Karpas-422 (cell line): ENCODE measurements around the gene CHST11. TPM values are rescaled to one million over a fixed set of nuclear protein-coding genes. Genes with fewer than 3 reads are reported as not detected.

Experiments used
- DNase-seq: peaks from one replicate; pipeline ENCODE4 v3.0.0-alpha.2; 2015
- H2AFZ ChIP-seq: fragments of 200-600 bp; sonication (generic); 2 replicates; pipeline ENCODE4 v1.6.1; 2014; ENCODE audit warnings: antibody characterized with exemption, low read length, mixed read lengths
- H3K27ac ChIP-seq: fragments of 200-600 bp; sonication (generic); 2 replicates; pipeline ENCODE4 v1.5.1; 2014; ENCODE audit warnings: mild to moderate bottlenecking, low read length, moderate library complexity
- H3K27me3 ChIP-seq: fragments of 200-600 bp; sonication (generic); 2 replicates; pipeline ENCODE4 v1.6.1; 2014; ENCODE audit warnings: low read length, mixed read lengths
- H3K36me3 ChIP-seq: fragments of 200-600 bp; sonication (generic); 2 replicates; pipeline ENCODE4 v1.6.1; 2014; ENCODE audit warnings: low read length, mixed read lengths; ENCODE audit not compliant: insufficient read depth
- H3K4me1 ChIP-seq: fragments of 200-600 bp; sonication (generic); 2 replicates; pipeline ENCODE4 v1.6.1; 2014; ENCODE audit warnings: mild to moderate bottlenecking, low read length, mixed read lengths
- H3K4me2 ChIP-seq: fragments of 200-600 bp; sonication (generic); 2 replicates; pipeline ENCODE4 v1.6.1; 2014; ENCODE audit warnings: low read length, low read depth, mild to moderate bottlenecking; ENCODE audit not compliant: poor library complexity, severe bottlenecking
- H3K4me3 ChIP-seq: fragments of 200-600 bp; sonication (generic); 2 replicates; pipeline ENCODE4 v1.5.1; 2014; ENCODE audit warnings: mild to moderate bottlenecking, antibody characterized with exemption, low read length, mixed read lengths
- H3K79me2 ChIP-seq: fragments of 200-600 bp; sonication (generic); 2 replicates; pipeline ENCODE4 v1.6.1; 2014; ENCODE audit warnings: mild to moderate bottlenecking, low read length, mixed read lengths
- H3K9ac ChIP-seq: fragments of 200-600 bp; sonication (generic); 2 replicates; pipeline ENCODE4 v1.6.0; 2014; ENCODE audit warnings: low read length
- H3K9me2 ChIP-seq: fragments of 200-600 bp; sonication (generic), shearing (Covaris generic); replicated peaks from 2 replicates; pipeline ENCODE4 v1.6.0; 2014; ENCODE audit warnings: mild to moderate bottlenecking, low read length, moderate library complexity; ENCODE audit not compliant: insufficient read depth
- H3K9me3 ChIP-seq: fragments of 300-700, 200-600 bp; sonication (generic); 2 replicates; pipeline ENCODE4 v1.6.1; 2014; ENCODE audit warnings: low read length, mixed read lengths
- H4K20me1 ChIP-seq: fragments of 200-600 bp; sonication (generic); 2 replicates; pipeline ENCODE4 v1.6.1; 2014; ENCODE audit warnings: mild to moderate bottlenecking, antibody characterized with exemption, low read length, low read depth; ENCODE audit not compliant: insufficient read depth
- total RNA-seq: library from RNA; depleted of rRNA; stranded (reverse); fragments of >200 nt; shearing (Covaris generic); gene quantifications from 2 replicates; pipeline ENCODE4 v1.2.3, GENCODE V29; 2014; ENCODE audit warnings: low replicate concordance

CHST11 gene
- total RNA-seq, 1 experiment from 2014 or later: not detected

DNA sequence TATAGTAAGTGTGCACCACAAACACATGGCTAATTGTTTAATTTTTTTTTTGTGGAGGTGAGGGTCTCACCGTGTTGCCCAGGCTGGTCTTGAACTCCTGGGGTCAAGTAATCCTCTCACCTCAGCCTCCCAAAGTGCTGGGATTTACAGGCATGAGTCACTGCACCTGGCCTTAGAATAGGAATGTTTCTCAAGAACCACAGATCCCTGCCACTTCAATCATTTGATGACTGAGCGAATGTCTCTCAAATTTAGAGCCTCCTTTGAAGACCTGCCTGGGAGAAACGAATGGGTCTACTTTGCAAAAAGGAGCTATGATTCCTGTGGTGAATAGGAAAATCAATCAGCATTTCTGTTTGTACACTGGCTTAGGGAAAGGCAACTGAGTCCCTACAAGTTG, 33.5 kb upstream of the CHST11 start:
- Histone ChIP-seq H3K36me3 (no peaks in the 10 kb centered on the region), H3K27ac (no peak overlapping the region), H3K9ac (no peak overlapping the region), H3K9me2 (no peaks in the 10 kb centered on the region), H3K9me3 (no peaks in the 10 kb centered on the region), H3K4me1 (peaks cover 19% of the 10 kb centered on the region), H3K4me3 (no peak overlapping the region), H2AFZ (no peak overlapping the region), H3K27me3 (no peaks in the 10 kb centered on the region), H3K4me2 (no peak overlapping the region), H3K79me2 (no peaks in the 10 kb centered on the region), H4K20me1 (no peaks in the 10 kb centered on the region)
- DNase-seq: no peak

GRCh38 chr12:104423809-104424208, 32.9 kb upstream of the CHST11 start:
- DNase-seq: no peak
- Histone ChIP-seq H3K27me3 (no peaks in the 10 kb centered on the region), H3K4me2 (no peak overlapping the region), H3K4me1 (peaks cover 19% of the 10 kb centered on the region), H4K20me1 (no peaks in the 10 kb centered on the region), H3K4me3 (no peak overlapping the region), H3K79me2 (no peaks in the 10 kb centered on the region), H3K27ac (no peak overlapping the region), H3K9ac (no peak overlapping the region), H3K9me3 (no peaks in the 10 kb centered on the region), H3K9me2 (no peaks in the 10 kb centered on the region), H2AFZ (no peak overlapping the region), H3K36me3 (no peaks in the 10 kb centered on the region)

DNA sequence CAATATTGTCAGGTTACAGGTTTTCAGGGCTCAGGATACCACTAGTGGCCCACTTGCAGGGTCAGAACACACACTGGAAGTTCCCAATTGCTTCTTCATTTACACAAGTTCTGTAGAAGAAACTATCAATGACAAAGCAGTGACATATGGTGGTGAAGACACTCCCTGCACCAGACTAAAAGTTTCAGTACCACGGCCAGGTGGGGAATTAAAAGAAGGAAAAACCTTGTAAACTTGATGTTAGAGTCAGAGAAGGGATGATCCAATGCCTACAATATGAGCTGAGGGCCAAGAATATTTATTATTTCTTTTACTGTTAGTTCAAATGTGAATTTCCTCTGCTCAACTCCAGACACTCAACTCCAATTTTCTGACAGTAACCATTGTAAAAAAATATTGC, 31.8 kb upstream of the CHST11 start:
- Histone ChIP-seq H3K79me2 (no peaks in the 10 kb centered on the region), H3K9me2 (no peaks in the 10 kb centered on the region), H2AFZ (no peak overlapping the region), H3K36me3 (no peaks in the 10 kb centered on the region), H3K4me3 (no peak overlapping the region), H3K9me3 (no peaks in the 10 kb centered on the region), H4K20me1 (no peaks in the 10 kb centered on the region), H3K4me2 (no peak overlapping the region), H3K4me1 (peaks cover 19% of the 10 kb centered on the region), H3K9ac (no peak overlapping the region), H3K27me3 (no peaks in the 10 kb centered on the region), H3K27ac (no peak overlapping the region)
- DNase-seq: no peak

GRCh38 chr12:104425614-104426013, 31.1 kb upstream of the CHST11 start:
- H3K9ac ChIP-seq: no peak overlapping the region
- H3K27ac ChIP-seq: no peak overlapping the region
- H3K79me2 ChIP-seq: no peaks in the 10 kb centered on the region
- no peaks in the 10 kb centered on the region for H3K27me3 ChIP-seq
- no peaks in the 10 kb centered on the region for H3K9me2 ChIP-seq
- no peak overlapping the region for H3K4me2 ChIP-seq
- no peak overlapping the region for H2AFZ ChIP-seq
- no peaks in the 10 kb centered on the region for H3K9me3 ChIP-seq
- no peak for DNase-seq
- H4K20me1 ChIP-seq: no peaks in the 10 kb centered on the region
- H3K36me3 ChIP-seq: no peaks in the 10 kb centered on the region
- peaks cover 19% of the 10 kb centered on the region for H3K4me1 ChIP-seq
- no peak overlapping the region for H3K4me3 ChIP-seq

DNA sequence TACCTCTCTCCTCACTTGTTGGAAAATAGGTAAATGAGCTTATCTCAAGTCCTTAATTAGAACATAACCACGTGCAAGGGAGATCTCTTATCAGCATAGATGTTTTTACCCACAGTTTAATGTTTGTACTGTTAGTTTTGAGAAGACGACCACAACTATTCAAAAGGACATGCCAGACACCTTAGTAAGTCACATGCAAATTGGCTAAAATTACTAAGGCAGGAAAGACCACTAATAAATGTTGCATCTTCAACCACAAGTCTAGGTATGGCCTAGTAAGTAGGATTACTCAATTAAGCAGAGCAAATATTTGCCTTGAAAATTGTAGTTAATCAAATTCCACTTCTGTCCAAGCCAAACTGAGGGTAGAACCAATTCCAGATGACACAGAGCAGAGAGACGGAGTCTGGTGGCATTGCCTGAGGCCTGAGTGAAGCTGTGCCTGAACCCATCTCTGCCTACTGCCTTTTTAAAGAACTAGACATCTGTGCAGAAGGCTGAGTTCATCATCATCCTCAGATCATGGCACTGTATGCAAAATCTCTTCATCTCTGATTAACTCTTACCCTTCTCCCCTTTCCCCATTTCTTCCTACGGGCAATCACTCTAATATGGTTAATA, 29.7 kb upstream of the CHST11 start:
- Histone ChIP-seq H3K36me3 (no peaks in the 10 kb centered on the region), H3K27ac (no peak overlapping the region), H3K4me2 (no peak overlapping the region), H2AFZ (no peak overlapping the region), H3K4me1 (peaks cover 19% of the 10 kb centered on the region), H3K9ac (no peak overlapping the region), H3K79me2 (no peaks in the 10 kb centered on the region), H3K27me3 (no peaks in the 10 kb centered on the region), H4K20me1 (no peaks in the 10 kb centered on the region), H3K9me2 (no peaks in the 10 kb centered on the region), H3K9me3 (no peaks in the 10 kb centered on the region), H3K4me3 (no peak overlapping the region)
- no peak for DNase-seq

DNA sequence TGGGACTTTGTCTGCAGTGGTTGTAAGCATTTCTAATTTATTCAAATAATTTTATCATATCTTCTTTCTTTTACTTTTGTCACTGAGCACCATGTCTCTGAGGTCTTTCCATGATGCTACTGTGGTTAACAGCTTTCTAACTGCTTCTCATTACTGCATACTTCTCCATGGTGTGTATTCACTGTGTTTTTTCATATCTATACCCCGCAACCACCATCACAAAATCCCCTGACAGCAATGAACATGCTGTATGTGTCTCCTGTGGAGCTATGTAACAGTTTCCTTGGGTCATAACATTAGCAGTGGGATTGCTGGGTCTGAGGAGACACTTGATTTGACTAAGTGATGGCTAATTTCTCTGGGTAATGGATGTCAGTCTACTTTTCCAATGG, 29.2 kb upstream of the CHST11 start:
- Histone ChIP-seq H3K4me2 (no peak overlapping the region), H3K79me2 (no peaks in the 10 kb centered on the region), H3K27me3 (no peaks in the 10 kb centered on the region), H4K20me1 (no peaks in the 10 kb centered on the region), H3K4me1 (peaks cover 19% of the 10 kb centered on the region), H3K9me3 (no peaks in the 10 kb centered on the region), H3K36me3 (no peaks in the 10 kb centered on the region), H3K4me3 (no peak overlapping the region), H3K9me2 (no peaks in the 10 kb centered on the region), H3K9ac (no peak overlapping the region), H3K27ac (no peak overlapping the region), H2AFZ (no peak overlapping the region)
- no peak for DNase-seq

- H3K36me3 ChIP-seq: no peaks in the 10 kb centered on the region
- no peaks in the 10 kb centered on the region for H3K4me1 ChIP-seq
- no peaks in the 10 kb centered on the region for H3K79me2 ChIP-seq
- no peak overlapping the region for H3K9ac ChIP-seq
- H3K9me2 ChIP-seq: no peaks in the 10 kb centered on the region
- no peak for DNase-seq
- no peaks in the 10 kb centered on the region for H3K27me3 ChIP-seq
- no peak overlapping the region for H3K27ac ChIP-seq
- H3K4me2 ChIP-seq: no peak overlapping the region
- H3K4me3 ChIP-seq: no peak overlapping the region
- no peaks in the 10 kb centered on the region for H4K20me1 ChIP-seq
- H2AFZ ChIP-seq: no peak overlapping the region
- H3K9me3 ChIP-seq: no peaks in the 10 kb centered on the region
Measured at GRCh38 chr12:104433061-104433460, 23.7 kb upstream of the CHST11 start.

GRCh38 chr12:104434129-104434528, 22.6 kb upstream of the CHST11 start:
- Histone ChIP-seq H2AFZ (no peak overlapping the region), H4K20me1 (no peaks in the 10 kb centered on the region), H3K4me3 (no peak overlapping the region), H3K9me2 (no peaks in the 10 kb centered on the region), H3K36me3 (no peaks in the 10 kb centered on the region), H3K9me3 (no peaks in the 10 kb centered on the region), H3K9ac (no peak overlapping the region), H3K79me2 (no peaks in the 10 kb centered on the region), H3K4me1 (no peaks in the 10 kb centered on the region), H3K4me2 (no peak overlapping the region), H3K27ac (no peak overlapping the region), H3K27me3 (no peaks in the 10 kb centered on the region; the same call in 1 of the 2 replicates)
- DNase-seq: no peak

DNA sequence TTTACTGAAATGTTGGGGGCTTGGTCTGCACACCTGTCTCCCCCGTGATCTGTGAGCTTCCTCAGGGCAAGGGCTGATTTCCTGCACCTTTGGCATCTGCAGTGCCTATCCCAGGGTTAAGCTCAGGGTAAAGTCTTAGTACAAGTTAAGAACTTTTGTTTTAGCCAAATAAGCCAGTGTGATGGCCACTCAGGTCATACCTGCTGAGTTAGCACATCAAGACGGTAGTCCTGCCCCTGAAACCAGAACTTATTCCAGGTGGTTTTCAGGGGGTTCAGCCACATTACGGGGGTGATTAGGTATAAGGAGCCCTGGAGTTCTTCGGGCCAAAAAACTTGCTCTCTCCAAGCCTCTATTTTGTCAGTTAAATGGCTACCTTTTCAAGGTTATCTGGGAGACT, 21.6 kb upstream of the CHST11 start:
- Histone ChIP-seq H3K9ac (no peak overlapping the region), H2AFZ (no peak overlapping the region), H3K4me3 (no peak overlapping the region), H3K36me3 (no peaks in the 10 kb centered on the region), H3K4me2 (no peak overlapping the region), H3K4me1 (no peaks in the 10 kb centered on the region), H3K27ac (no peak overlapping the region), H3K9me2 (no peaks in the 10 kb centered on the region), H3K27me3 (no peaks in the 10 kb centered on the region; the same call in 1 of the 2 replicates), H3K79me2 (no peaks in the 10 kb centered on the region), H3K9me3 (no peaks in the 10 kb centered on the region), H4K20me1 (no peaks in the 10 kb centered on the region)
- no peak for DNase-seq
